Stimulated activated naive CD8-positive, alpha-beta T cell treated with anti-CD3 and anti-CD28 coated beads, Interleukin-15, Interleukin-2, amounts not matched to agents 100 ng/mL and 50 ng/mL, for 24 hours (primary cell): ENCODE results near the gene ATG101.

ENCODE experiments used
- H3K27ac Mint-ChIP-seq: one replicate; pipeline ENCODE4 v1.8.0; 2021; ENCODE audit warnings: mild to moderate bottlenecking, mixed read lengths
- H3K27me3 Mint-ChIP-seq: one replicate; pipeline ENCODE4 v1.8.0; 2021; ENCODE audit warnings: mixed read lengths
- H3K36me3 Mint-ChIP-seq: one replicate; pipeline ENCODE4 v1.8.0; 2021; ENCODE audit warnings: low read depth, mixed read lengths
- H3K4me1 Mint-ChIP-seq: one replicate; pipeline ENCODE4 v1.8.0; 2021; ENCODE audit warnings: low read depth, mixed read lengths
- H3K4me3 Mint-ChIP-seq: one replicate; pipeline ENCODE4 v1.8.0; 2021; ENCODE audit warnings: mild to moderate bottlenecking, mixed read lengths
- H3K9me3 Mint-ChIP-seq: one replicate; pipeline ENCODE4 v1.8.0; 2021; ENCODE audit warnings: mixed read lengths

ATG101 gene

DNA sequence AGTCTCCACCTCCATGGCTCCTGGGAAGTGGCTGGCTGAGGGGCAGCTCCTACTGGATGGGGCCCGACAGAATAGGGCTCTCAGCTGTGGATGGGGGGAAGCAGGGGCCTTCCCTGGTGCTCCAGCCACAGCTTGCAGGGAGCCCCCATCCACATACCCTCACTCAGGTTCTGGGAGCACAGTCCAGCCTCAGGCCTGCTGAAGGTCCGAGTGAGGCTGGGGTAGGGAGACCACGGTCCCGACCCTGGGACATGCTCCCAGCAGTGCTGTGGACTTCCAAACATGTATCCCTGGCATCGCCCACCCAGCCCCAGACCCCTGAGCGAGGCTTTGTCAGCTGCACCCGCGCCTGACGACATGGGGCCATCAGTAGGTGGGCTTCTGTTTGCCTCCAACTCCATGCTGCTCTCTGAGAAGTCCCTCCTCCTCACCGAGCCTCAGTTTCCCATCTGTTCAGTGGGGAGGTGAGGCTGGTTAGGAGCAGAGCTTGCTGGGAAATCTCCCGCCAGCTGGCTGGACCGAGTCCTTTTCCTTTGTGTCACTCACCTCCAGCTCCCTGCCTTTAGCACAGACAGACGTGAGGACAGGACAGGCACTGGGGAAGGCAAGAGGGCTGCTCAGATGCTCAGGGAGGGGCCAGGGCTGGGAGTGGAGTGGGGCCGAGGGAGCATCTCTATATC, 9.1 kb upstream of the ATG101 start:
- H3K27ac Mint-ChIP-seq = no peak overlapping the region
- H3K4me3 Mint-ChIP-seq = no peak overlapping the region

DNA sequence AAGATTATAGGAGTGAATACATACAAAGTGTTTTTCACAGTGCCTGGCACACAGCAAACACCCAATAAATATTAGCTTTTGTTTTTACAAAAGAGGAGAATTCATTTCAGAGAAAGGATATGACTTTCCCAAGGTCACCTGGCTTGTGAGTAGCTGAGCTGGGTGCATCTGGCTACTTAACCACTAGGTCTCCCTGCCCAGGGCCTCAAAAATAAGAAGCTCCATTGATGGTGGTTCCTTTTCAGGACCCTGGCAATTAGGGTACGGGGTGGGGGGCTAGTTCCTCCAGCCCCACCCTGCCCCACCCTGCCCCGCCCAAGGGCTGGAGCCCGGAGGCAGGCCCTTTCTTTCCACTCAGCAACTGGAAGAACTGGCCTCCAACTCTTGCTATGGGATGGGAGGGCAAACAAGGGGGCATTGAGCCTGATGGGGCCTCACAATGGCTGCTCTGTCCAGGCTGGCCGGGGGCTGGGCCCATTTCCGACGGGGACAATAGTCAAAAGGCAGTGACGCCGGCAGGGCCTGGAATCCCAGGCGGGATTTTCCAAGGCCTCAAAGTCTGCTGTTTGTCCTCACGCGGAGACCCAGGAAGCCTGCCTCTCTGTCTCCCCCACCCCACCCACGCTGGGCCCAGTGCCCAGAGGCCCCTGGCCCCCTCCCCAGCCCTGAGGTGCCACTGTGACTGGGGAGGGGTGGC, 8.2 kb upstream of the ATG101 start:
- no peaks in the 10 kb centered on the region for H3K9me3 Mint-ChIP-seq
- peaks cover 3% of the 10 kb centered on the region for H3K4me1 Mint-ChIP-seq
- H3K27ac Mint-ChIP-seq = no peak overlapping the region
- H3K27me3 Mint-ChIP-seq = no peaks in the 10 kb centered on the region
- H3K4me3 Mint-ChIP-seq = no peak overlapping the region
- peaks cover 23% of the 10 kb centered on the region for H3K36me3 Mint-ChIP-seq

More for the DNA sequence above, 9.1 kb upstream of the ATG101 start:
- Mint-ChIP-seq H3K36me3 (peaks cover 27% of the 10 kb centered on the region), H3K4me1 (no peaks in the 10 kb centered on the region), H3K9me3 (no peaks in the 10 kb centered on the region), H3K27me3 (no peaks in the 10 kb centered on the region)

DNA sequence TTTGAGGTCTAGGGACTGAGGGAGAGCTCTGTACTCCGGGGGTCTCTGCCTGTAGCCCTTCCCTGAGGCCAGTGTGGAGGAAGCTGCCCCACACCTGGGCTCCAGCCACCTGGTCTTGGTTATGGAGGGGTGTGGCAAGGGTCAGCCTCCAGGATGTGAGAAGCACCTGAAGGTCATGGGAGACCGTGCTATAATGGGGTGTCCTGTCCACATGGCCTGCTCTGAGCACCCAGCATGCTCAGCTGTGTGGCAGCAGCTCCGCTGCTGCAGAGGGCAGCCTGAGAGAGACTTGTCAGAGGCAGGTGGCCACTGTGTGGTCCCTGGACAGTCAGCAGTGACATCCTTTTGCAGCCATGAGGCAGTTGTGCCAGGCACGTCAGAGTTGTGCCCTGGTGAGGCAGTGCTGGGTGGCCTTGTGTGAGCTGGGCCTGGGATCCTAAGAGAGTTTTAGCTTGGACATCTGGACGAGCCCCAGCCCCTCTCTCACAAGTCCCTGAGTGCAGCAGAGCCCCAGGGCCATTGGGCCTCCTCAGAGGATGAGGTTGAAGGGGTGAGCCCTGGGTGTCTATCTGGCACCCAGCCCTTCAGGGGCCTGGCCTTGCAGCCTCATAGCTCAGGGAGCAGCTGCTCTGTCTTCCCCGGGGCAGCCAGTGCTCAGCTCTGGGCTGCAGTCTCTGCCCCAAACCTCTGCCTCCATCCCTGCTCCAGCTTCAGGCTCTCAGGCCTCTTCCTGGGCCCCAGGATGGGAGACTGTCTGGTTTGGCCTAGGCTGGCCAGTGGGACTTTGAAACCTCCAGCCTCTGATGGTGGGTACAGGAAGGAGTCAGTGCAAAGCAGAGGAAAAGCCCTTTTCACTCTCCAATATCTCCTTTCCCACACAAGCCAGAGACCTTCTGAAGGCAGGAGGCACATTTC, 7.4 kb upstream of the ATG101 start:
- Mint-ChIP-seq H3K27me3 (no peaks in the 10 kb centered on the region), H3K4me3 (no peak overlapping the region), H3K9me3 (no peaks in the 10 kb centered on the region), H3K4me1 (peaks cover 6% of the 10 kb centered on the region), H3K36me3 (peaks cover 16% of the 10 kb centered on the region), H3K27ac (no peak overlapping the region)

GRCh38 chr12:52063082-52063924, 6.5 kb upstream of the ATG101 start:
- Mint-ChIP-seq H3K4me1 (peaks cover 6% of the 10 kb centered on the region), H3K4me3 (no peak overlapping the region), H3K27me3 (no peaks in the 10 kb centered on the region), H3K9me3 (no peaks in the 10 kb centered on the region), H3K36me3 (peaks cover 7% of the 10 kb centered on the region), H3K27ac (no peak overlapping the region)

DNA sequence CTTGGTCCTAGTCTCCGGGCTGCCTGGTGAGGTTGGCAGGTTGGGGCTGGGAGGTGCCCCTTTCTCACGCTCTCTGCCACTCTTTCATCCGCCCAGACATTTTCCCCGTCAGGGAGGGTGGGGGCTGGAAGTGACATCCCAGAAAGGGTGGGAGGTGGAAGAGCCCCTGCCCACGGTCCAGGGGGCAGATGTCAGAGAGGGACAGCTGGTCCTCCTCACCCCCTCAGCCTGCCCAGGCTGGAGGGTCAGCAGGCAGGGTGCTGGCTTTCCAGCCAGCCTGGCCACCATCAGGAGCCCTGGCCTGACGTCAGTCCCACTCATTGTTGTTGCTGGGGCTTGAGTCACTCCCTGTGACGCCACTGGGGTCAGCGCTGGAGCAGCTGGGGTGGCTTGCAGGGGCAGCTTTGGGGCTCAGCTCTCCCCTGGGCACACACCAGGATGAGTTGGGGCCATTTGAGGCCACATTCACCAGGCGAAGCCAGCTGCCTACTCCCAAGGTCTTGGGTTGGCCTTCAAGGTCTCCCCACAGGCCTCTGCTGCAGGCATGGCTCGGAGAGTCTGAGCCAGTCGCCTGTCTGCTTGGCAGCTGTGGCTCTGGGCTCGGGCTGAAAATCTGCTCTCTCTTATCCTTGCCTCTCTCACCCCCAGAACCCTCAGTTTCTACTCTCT, 5.7 kb upstream of the ATG101 start:
- Mint-ChIP-seq H3K27me3 (no peaks in the 10 kb centered on the region), H3K9me3 (no peaks in the 10 kb centered on the region), H3K27ac (no peak overlapping the region), H3K4me3 (no peak overlapping the region), H3K4me1 (peaks cover 9% of the 10 kb centered on the region), H3K36me3 (peaks cover 5% of the 10 kb centered on the region)

GRCh38 chr12:52066346-52067080, 3.3 kb upstream of the ATG101 start:
- H3K4me1 Mint-ChIP-seq = peaks cover 28% of the 10 kb centered on the region
- no peaks in the 10 kb centered on the region for H3K36me3 Mint-ChIP-seq
- no peak overlapping the region for H3K27ac Mint-ChIP-seq
- no peaks in the 10 kb centered on the region for H3K9me3 Mint-ChIP-seq
- H3K4me3 Mint-ChIP-seq = no peak overlapping the region
- no peaks in the 10 kb centered on the region for H3K27me3 Mint-ChIP-seq

GRCh38 chr12:52067081-52067374, 2.8 kb upstream of the ATG101 start:
- no peaks in the 10 kb centered on the region for H3K27me3 Mint-ChIP-seq
- peaks cover 2% of the 10 kb centered on the region for H3K36me3 Mint-ChIP-seq
- no peaks in the 10 kb centered on the region for H3K9me3 Mint-ChIP-seq
- H3K27ac Mint-ChIP-seq = no peak overlapping the region
- no peak overlapping the region for H3K4me3 Mint-ChIP-seq
- H3K4me1 Mint-ChIP-seq = peaks cover 33% of the 10 kb centered on the region

DNA sequence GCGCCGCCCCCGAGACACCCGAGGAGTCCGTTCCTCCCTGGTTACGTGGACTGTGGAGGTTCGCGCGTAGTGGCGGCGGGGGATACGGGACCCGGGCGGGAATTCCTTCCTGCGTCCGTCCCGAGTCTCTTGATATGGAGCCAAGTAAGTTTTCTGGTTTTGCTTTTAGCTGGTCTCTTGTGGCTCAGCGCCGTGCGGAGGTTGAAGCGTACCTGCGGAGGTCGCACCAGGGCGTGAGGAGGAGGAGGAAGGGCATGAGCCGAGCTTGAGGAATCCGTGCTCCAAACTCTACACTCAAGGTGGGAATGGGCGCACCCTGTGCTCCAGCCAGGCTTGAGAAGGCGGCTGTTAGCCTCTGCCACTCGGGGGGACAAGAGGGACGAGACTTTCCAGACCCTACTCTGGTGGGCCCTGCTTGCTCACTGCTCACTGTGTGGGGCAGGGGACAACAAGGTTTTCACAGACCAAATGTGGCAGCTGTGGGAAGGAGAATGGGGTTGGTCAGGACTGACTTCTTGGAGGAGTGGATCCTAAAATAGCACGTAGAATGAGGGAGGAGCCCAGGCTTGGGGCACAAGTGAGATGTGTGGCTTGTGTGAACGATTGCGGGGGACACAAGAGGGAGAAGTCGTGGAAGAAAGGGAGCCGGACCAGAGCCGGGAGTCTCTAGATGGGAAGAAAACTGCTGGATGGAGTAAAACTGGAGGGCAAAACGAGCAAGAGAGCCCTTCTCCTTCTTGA, 577 bp downstream of the ATG101 start:
- Mint-ChIP-seq H3K4me1 (peaks cover 53% of the 10 kb centered on the region), H3K36me3 (peaks cover 32% of the 10 kb centered on the region), H3K27ac (peak overlapping the region; percentile 82), H3K27me3 (no peaks in the 10 kb centered on the region), H3K4me3 (peak overlapping the region; percentile 89), H3K9me3 (no peaks in the 10 kb centered on the region)

DNA sequence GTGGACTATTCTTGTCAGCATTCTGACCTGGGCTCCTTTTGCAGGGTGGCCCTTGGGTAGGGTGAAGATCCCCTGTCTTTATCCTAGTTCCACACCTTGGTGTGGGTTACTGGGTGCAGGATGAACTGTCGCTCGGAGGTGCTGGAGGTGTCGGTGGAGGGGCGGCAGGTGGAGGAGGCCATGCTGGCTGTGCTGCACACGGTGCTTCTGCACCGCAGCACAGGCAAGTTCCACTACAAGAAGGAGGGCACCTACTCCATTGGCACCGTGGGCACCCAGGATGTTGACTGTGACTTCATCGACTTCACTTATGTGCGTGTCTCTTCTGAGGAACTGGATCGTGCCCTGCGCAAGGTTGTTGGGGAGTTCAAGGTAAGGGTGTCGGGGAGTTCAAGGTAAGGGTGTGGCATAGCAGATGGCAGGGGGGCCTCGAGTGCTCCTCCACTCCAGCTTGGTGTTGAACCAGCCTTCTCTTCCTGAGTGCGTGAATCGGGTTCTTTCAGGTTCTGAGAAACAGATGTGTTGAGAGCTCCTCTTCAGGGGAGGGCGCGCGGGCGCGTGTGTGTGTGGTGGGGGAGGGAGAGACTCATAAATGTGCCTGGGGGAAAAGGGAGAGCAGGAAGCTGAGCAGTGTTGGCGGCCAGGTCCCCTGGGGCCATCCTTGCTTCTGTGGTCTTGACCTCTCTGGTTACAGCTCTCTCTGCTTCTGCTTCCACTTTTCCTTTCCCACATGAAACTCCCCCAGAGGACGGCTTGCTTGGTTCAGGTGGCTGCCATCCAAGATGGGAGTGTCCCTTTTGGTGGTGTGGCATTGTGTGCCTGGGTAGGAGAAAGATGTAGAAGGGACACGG, 4.0 kb downstream of the ATG101 start:
- Mint-ChIP-seq H3K27ac (peak overlapping the region; percentile 53), H3K4me1 (peaks cover 47% of the 10 kb centered on the region), H3K36me3 (peaks cover 46% of the 10 kb centered on the region), H3K4me3 (no peak overlapping the region), H3K27me3 (no peaks in the 10 kb centered on the region), H3K9me3 (no peaks in the 10 kb centered on the region)

- Mint-ChIP-seq H3K27ac (no peak overlapping the region), H3K4me1 (peaks cover 38% of the 10 kb centered on the region), H3K4me3 (no peak overlapping the region), H3K9me3 (no peaks in the 10 kb centered on the region), H3K36me3 (peaks cover 50% of the 10 kb centered on the region), H3K27me3 (no peaks in the 10 kb centered on the region)
Measured at GRCh38 chr12:52074971-52075724, 5.4 kb downstream of the ATG101 start.

DNA sequence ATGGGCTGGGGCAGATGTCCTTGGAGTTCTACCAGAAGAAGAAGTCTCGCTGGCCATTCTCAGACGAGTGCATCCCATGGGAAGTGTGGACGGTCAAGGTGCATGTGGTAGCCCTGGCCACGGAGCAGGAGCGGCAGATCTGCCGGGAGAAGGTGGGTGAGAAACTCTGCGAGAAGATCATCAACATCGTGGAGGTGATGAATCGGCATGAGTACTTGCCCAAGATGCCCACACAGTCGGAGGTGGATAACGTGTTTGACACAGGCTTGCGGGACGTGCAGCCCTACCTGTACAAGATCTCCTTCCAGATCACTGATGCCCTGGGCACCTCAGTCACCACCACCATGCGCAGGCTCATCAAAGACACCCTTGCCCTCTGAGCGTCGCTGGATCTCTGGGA, 7.0 kb downstream of the ATG101 start:
- Mint-ChIP-seq H3K4me1 (peaks cover 27% of the 10 kb centered on the region), H3K36me3 (peaks cover 50% of the 10 kb centered on the region), H3K9me3 (no peaks in the 10 kb centered on the region), H3K27me3 (no peaks in the 10 kb centered on the region), H3K4me3 (no peak overlapping the region), H3K27ac (no peak overlapping the region)

DNA sequence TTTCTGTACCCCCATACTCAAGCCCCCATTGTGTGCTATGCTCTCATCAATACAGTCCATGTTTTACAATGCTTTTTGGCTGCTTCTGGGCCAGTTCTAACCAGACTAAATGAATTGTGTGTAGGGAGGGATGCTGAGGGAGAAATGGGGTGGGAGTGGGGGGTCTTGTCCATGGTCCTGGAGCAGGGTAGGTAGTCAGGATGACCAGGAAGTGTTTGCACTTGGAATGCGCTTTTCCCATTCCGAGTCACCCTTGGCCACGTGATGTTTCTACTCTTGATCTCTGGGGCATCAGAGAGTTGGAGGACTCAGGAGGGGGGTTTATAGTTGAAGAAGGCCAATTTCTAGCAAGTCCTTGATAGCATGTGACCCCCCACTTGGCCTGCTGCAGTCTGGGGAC, 8.5 kb downstream of the ATG101 start:
- Mint-ChIP-seq H3K4me1 (peaks cover 22% of the 10 kb centered on the region), H3K4me3 (no peak overlapping the region), H3K27ac (no peak overlapping the region), H3K36me3 (peaks cover 37% of the 10 kb centered on the region), H3K27me3 (no peaks in the 10 kb centered on the region), H3K9me3 (no peaks in the 10 kb centered on the region)
